ENCODE results near the gene KRT13.

KRT13 gene

GRCh38 chr17:41536741-41537613, 31.6 kb upstream of the KRT13 start:
- no peak for DNase-seq

GRCh38 chr17:41535764-41536481, 30.5 kb upstream of the KRT13 start:
- DNase-seq: no peak

GRCh38 chr17:41534899-41535546, 29.6 kb upstream of the KRT13 start:
- DNase-seq: no peak

GRCh38 chr17:41533613-41534012, 28.2 kb upstream of the KRT13 start:
- DNase-seq: no peak

DNA sequence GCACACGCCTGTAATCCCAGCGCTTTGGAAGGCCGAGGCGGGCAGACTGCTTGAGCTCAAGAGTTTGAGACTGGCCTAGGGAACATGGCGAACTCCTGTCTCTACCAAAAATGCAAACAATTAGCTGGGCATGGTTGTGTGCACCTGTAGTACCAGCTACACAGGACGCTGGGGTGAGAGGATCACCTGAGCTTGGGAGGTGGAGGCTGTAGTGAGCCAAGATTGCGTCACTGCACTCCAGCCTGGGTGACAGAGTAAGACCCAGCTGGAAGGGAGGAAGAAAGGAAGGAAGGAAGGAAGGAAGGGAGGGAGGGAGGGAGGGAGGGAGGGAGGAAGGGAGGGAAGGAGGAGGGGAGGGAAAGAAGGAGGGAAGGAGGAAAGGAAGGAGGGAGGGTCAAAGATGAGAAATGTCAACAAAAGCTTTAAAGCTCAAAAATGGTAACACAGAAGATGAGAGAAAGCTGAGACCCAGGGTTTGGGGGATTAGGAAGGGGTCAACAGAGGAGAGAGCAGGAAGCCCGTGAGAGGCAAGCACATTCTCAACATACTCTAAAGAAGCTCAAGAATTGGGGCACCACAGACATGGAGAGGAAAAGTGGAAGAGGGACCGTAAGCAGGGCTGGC, 27.6 kb upstream of the KRT13 start:
- no peak for DNase-seq

DNA sequence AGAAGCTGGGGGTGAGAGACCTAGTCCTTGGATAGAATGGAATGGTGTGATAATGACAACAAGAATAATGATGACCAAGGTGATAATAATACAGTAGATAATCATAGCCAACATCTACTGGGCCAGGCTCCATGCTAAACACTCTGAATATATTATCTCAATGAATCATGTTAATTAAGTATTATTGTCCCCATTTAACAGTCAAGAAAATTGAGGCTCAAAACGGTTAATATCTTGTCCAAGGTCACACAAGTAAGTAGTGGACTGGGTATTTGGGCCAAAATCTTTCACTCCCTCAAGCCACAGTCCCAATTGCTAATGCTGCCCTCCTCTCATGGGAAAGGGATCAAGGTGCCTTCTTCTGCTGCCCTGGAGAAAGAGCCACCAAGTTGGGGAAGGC, 26.6 kb upstream of the KRT13 start:
- DNase-seq: no peak

GRCh38 chr17:41530062-41531048, 24.9 kb upstream of the KRT13 start:
- no peak for DNase-seq

GRCh38 chr17:41529491-41529915, 24.1 kb upstream of the KRT13 start:
- DNase-seq: no peak

- DNase-seq: no peak
Measured at GRCh38 chr17:41528959-41529353, 23.5 kb upstream of the KRT13 start.

DNA sequence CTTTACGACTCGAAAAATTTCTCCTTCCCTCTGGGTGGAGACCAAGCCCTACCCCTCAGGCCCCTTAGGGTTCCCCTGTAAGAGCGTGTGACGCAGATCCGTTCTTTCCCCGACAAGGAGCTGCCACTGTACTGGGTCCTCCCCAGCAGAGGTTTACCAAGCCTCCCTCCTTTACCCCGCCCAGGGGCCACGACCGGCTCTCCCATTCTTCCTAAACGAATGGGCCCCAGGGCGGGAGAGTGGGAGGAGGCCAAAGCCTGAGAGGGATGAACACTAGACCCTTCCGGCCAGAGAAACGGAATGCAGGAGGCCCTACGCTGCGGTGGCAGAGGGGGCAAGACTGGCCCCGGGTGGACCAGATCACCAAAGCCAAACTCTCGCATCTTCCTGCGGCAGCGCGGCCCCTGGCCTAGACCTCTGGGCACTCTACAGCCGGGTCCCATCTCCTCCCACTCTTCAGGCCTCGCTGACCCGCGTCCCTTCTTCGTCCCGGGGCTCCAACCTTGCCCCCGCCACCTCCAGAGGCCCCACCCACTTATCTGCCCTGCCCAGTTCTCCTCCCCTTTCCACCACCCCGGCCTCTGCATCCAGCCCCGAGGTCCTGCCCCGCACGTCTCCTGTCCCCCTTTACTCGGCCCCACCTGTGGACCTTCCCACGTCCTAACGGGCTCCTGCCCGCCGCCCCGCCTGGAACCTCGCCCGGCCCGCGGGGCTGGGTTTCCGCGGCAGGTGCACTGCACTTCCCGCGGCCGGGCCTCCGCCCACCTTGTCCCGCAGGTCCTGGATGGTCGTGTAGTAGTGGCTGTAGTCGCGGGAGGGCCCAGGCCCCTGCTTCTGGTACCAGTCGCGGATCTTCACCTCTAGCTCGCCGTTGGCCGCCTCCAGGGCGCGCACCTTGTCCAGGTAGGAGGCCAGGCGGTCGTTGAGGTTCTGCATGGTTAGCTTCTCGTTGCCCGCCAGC, 21.9 kb upstream of the KRT13 start:
- no peak for DNase-seq

DNA sequence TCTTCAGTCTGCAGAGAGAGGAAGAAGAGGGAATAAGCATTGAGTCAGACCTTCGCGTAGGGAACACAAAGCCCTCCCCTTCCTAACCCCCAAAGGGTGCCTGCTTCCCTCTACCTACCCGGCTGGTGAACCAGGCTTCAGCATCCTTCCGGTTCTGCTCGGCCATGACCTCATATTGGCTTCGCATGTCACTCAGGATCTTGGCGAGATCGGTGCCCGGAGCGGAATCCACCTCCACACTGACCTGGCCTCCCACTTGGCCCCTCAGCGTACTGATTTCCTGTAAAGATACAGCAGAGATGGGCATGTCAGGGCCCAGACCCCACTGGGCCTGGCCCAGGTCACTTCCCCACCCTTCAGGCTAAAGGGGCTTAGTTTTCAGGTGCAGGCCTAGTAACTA, 18.8 kb upstream of the KRT13 start:
- DNase-seq: no peak

DNA sequence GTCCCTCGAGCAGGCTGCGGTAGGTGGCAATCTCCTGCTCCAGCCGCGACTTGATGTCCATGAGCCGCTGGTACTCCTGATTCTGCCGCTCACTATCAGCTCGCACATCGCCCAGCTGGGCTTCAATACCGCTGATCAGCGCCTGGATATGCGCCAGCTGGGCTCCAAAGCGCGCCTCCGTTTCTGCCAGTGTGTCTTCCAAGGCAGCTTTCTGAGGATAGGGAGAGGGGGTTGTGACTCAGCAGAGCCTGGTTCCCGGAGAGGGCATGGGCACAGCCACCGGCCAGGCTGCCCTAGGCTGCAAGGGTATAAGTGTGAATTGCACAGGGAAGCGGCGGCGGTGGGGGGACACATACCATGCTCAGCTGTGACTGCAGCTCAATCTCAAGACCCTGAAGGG, 18.4 kb upstream of the KRT13 start:
- DNase-seq: no peak

DNA sequence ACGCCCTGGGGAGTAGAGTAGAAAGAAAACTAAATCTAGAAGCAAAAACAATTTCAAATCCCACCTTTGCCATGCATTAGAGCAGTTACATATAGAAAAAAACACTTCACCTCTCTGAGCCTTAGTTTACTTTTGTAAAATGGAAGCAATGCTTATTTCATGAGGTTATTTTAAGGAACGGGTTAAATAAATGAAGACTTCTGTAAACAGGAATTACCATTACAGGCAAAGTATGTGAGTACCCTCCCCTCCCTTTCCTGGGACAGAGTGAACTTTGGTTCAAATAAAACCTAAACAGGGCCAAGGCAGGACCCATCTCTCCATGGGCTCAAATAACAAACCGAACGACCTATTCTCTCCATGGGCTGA, 17.8 kb upstream of the KRT13 start:
- no peak for DNase-seq

DNA sequence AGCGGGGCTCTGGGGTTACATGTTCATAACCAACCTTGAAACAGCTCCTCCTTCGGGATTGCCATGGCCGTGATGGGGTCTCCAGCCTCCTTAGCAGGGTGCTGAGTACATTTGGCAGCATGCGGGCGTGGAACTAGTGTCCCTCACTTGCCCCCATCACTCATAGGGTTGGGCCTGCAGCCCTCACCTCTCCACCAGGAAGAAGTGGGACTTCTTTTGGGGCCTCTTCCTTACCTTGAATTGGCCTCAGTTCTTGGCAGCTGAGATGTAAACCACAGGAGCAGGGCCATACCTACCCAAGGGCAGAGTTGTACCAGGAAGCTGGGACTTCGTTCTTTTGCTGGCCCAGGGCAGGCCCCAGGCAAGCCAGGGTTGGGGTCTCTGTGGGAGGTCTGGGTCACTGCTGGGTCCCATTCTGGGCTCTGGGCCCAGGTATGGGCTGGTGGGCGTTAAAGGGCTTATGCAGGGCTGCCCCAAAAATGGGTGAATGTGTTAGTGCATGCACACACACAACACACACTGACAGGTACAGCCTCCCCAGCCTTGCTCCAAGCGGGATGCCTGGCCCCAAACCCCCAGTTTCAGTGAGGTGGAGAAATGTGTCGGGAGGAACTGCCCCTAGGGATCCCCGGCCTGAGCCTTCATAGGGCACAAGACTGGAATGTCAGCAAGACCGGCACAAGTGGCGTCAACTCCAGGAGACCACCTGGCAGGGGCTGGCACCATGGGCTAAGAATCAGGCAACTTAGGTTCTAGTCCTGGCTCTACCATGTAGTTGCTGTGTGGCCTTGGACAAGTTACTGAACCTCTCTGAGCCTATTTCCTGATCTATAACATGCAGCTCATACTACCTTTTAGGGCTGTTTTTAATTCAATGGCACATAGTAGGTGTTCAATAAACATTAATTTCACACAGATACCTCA, 17.2 kb upstream of the KRT13 start:
- DNase-seq: no peak

DNA sequence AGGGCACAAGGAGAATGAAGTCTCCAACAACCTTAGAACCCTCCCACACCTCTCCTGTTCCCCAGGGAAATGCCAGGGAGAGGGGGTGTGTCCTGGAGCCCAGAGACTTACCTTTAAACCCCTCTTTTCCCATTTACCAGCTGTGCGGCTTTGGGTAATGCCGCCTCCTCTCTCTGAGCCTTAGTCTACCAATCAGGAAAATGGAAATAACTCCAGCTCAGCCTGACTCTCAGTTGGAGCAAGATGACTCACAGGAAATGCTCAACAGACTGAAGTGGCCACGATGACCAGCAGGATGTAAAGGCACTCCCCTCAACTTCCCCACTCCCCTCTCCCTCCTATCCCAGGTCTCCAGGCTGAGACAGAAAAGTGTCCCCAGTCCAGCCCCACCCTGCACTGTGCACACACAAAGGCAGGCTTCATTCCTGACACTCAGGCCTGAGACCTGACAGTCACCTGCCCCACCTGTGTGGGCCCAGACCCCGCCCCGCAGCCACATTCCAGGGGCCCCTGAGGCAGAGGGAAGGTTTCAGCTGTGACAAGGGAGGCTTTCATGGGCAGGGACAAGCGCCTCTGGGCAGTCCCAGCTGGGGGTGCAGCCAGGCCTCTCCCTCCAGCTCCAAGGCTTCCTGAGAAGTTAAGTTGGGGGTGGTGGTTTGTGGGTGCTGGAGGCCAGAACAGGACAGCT, 16.3 kb upstream of the KRT13 start:
- DNase-seq: no peak

GRCh38 chr17:41520821-41521521, 15.6 kb upstream of the KRT13 start:
- DNase-seq: no peak

DNA sequence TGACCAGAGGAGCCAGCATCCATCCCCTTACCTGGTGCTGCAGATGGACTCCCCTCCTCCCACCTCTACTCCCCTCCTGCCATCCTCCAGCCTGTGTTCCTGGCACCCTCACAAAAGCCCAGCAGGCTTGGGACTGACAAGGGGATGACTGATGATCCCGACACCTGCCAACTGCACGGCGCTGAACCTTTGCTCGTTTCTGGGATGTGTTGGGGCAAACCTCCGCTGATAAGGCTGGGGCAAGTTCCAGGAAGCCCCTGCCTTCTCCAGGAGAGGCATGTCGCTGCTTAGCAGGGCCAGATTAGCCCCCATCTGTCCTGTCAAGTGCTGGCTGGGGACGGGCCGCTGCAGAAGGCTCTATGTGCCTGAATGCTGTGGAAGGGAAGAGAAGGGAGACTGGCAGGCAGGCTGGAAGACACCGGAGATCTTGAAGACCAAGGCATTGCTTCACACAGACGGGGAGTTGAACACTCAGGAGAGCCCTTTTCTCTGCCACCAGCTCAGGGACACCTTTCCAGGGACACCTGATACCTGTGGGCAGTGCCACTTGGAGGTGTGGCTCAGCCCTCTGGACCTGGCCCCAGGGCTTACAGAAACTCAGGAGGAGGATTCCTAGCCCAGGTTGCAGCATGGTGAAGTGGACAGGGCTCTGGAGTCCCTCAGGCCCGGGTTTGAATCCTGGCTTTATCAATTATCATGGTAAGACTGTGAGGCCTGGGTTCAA, 14.3 kb upstream of the KRT13 start:
- no peak for DNase-seq

Data from activated CD4-positive, alpha-beta T cell treated with anti-CD3 and anti-CD28 coated beads, Interleukin-2, amount 50 U/mL, for 1 hour (primary cell).